H9 (cell line): ENCODE measurements around the gene RAPGEF3. TPM values are rescaled to one million over a fixed set of nuclear protein-coding genes. Genes with fewer than 3 reads are reported as not detected.

Source experiments
- DNase-seq: peaks from one replicate; pipeline ENCODE4 v3.0.0-alpha.2; 2017
- H2AFZ ChIP-seq: one replicate; pipeline ENCODE4 v1.6.1; 2013; ENCODE audit warnings: mild to moderate bottlenecking, low read length, control low read depth, moderate library complexity
- H2AK5ac ChIP-seq: 2 replicates; pipeline ENCODE4 v1.6.1; 2013; ENCODE audit warnings: low read length, control low read depth, mixed read lengths; ENCODE audit not compliant: insufficient read length
- H2BK120ac ChIP-seq: one replicate; pipeline ENCODE4 v1.6.1; 2013; ENCODE audit warnings: low read depth, mild to moderate bottlenecking, low read length, control low read depth, inconsistent platforms; ENCODE audit not compliant: poor library complexity, severe bottlenecking
- H2BK12ac ChIP-seq: 2 replicates; pipeline ENCODE4 v1.6.1; 2013; ENCODE audit warnings: low read length, control low read depth, mixed read lengths, low read depth; ENCODE audit not compliant: insufficient read length
- H2BK15ac ChIP-seq: 2 replicates; pipeline ENCODE4 v1.6.1; 2013; ENCODE audit warnings: low read depth, low read length, control low read depth
- H2BK20ac ChIP-seq: one replicate; pipeline ENCODE4 v1.6.1; 2013; ENCODE audit warnings: low read depth, mild to moderate bottlenecking, low read length, control low read depth, inconsistent platforms; ENCODE audit not compliant: poor library complexity, severe bottlenecking
- H2BK5ac ChIP-seq: 2 replicates; pipeline ENCODE4 v1.6.1; 2013; ENCODE audit warnings: low read length, control low read depth, mixed read lengths; ENCODE audit not compliant: insufficient read length
- H3K14ac ChIP-seq: 2 replicates; pipeline ENCODE4 v1.6.1; 2013; ENCODE audit warnings: low read length, control low read depth; ENCODE audit not compliant: insufficient read depth
- H3K18ac ChIP-seq: 2 replicates; pipeline ENCODE4 v1.6.1; 2013; ENCODE audit warnings: low read depth, mild to moderate bottlenecking, mixed read lengths, low read length, control low read depth; ENCODE audit not compliant: insufficient read length
- H3K23ac ChIP-seq: 2 replicates; pipeline ENCODE4 v1.6.1; 2013; ENCODE audit warnings: low read length, control low read depth, mixed read lengths, low read depth; ENCODE audit not compliant: insufficient read length
- H3K23me2 ChIP-seq: 2 replicates; pipeline ENCODE4 v1.6.1; 2013; ENCODE audit warnings: low read depth, mild to moderate bottlenecking, mixed read lengths, low read length, control low read depth; ENCODE audit not compliant: insufficient read length, poor library complexity, severe bottlenecking
- H3K27ac ChIP-seq: 2 replicates; pipeline ENCODE4 v1.5.1; 2013; ENCODE audit warnings: low read length, control low read depth, mixed read lengths, low read depth; ENCODE audit not compliant: insufficient read length
- H3K27me3 ChIP-seq: 2 replicates; pipeline ENCODE4 v1.6.1; 2013; ENCODE audit warnings: low read length, control low read depth, inconsistent platforms; ENCODE audit not compliant: insufficient read depth
- H3K4ac ChIP-seq: 2 replicates; pipeline ENCODE4 v1.6.1; 2013; ENCODE audit warnings: low read depth, mild to moderate bottlenecking, control low read depth, inconsistent platforms, low read length, moderate library complexity
- H3K4me1 ChIP-seq: 2 replicates; pipeline ENCODE4 v1.6.1; 2013; ENCODE audit warnings: low read length, control low read depth, inconsistent platforms; ENCODE audit not compliant: insufficient read depth
- H3K4me2 ChIP-seq: 2 replicates; pipeline ENCODE4 v1.6.1; 2013; ENCODE audit warnings: low read length, control low read depth, mixed read lengths; ENCODE audit not compliant: insufficient read length, insufficient read depth
- H3K56ac ChIP-seq: 2 replicates; pipeline ENCODE4 v1.6.1; 2013; ENCODE audit warnings: low read depth, mild to moderate bottlenecking, mixed read lengths, low read length, control low read depth; ENCODE audit not compliant: insufficient read length
- H3K79me1 ChIP-seq: 2 replicates; pipeline ENCODE4 v1.6.1; 2013; ENCODE audit warnings: low read depth, mild to moderate bottlenecking, moderate library complexity, low read length, control low read depth, inconsistent platforms; ENCODE audit not compliant: insufficient read depth, poor library complexity, severe bottlenecking
- H3K79me2 ChIP-seq: 2 replicates; pipeline ENCODE4 v1.6.1; 2013; ENCODE audit warnings: low read length, control low read depth, inconsistent platforms; ENCODE audit not compliant: insufficient read depth
- H3K9ac ChIP-seq: 2 replicates; pipeline ENCODE4 v1.6.1; 2013; ENCODE audit warnings: low read length, control low read depth, mixed read lengths; ENCODE audit not compliant: insufficient read length; ENCODE audit errors: extremely low read depth
- H3K9me3 ChIP-seq: one replicate; pipeline ENCODE4 v1.6.1; 2013; ENCODE audit warnings: low read depth, low read length, inconsistent platforms; ENCODE audit not compliant: control insufficient read depth
- H3T11ph ChIP-seq: one replicate; pipeline ENCODE4 v1.6.1; 2013; ENCODE audit warnings: mild to moderate bottlenecking, low read length, control low read depth, inconsistent platforms
- H4K20me1 ChIP-seq: one replicate; pipeline ENCODE4 v1.6.1; 2013; ENCODE audit not compliant: control insufficient read depth, insufficient read length, insufficient read depth
- H4K5ac ChIP-seq: 2 replicates; pipeline ENCODE4 v1.6.1; 2013; ENCODE audit warnings: low read depth, mild to moderate bottlenecking, mixed read lengths, low read length, control low read depth; ENCODE audit not compliant: insufficient read length
- H4K8ac ChIP-seq: replicated peaks from 2 replicates; pipeline ENCODE4 v1.6.1; 2013; ENCODE audit warnings: low read length, control low read depth, mixed read lengths, low read depth; ENCODE audit not compliant: insufficient read length
- H4K91ac ChIP-seq: 2 replicates; pipeline ENCODE4 v1.6.1; 2013; ENCODE audit warnings: low read depth, mild to moderate bottlenecking, moderate library complexity, mixed read lengths, low read length, control low read depth; ENCODE audit not compliant: insufficient read length
- H3K27ac Mint-ChIP-seq, 3 experiments: 2 replicates in 2 of 3; 3 replicates in 1 of 3; pipeline ENCODE4 v1.8.0; 2020 to 2021; ENCODE audit warnings: mixed read lengths in 3 of 3, mild to moderate bottlenecking in 1 of 3, moderate library complexity in 1 of 3
- H3K27me3 Mint-ChIP-seq: 2 replicates; pipeline ENCODE4 v1.8.0; 2021; ENCODE audit warnings: low read depth, mild to moderate bottlenecking, moderate library complexity, mixed read lengths
- H3K36me3 Mint-ChIP-seq, 3 experiments: 2 replicates in 2 of 3; 3 replicates in 1 of 3; pipeline ENCODE4 v1.8.0; 2020 to 2021; ENCODE audit warnings: low read depth in 3 of 3, mixed read lengths in 3 of 3; ENCODE audit not compliant: insufficient read depth in 1 of 3
- H3K4me1 Mint-ChIP-seq, 2 experiments: 2 replicates each; pipeline ENCODE4 v1.8.0; 2020; ENCODE audit warnings: mixed read lengths in 2 of 2
- H3K4me3 Mint-ChIP-seq, 2 experiments: 2 replicates in 1 of 2; 3 replicates in 1 of 2; pipeline ENCODE4 v1.8.0; 2020 to 2021; ENCODE audit warnings: mild to moderate bottlenecking in 2 of 2, mixed read lengths in 2 of 2, moderate library complexity in 1 of 2
- H3K9me3 Mint-ChIP-seq, 2 experiments: 2 replicates in 1 of 2; 3 replicates in 1 of 2; pipeline ENCODE4 v1.8.0; 2020; ENCODE audit warnings: mild to moderate bottlenecking in 2 of 2, mixed read lengths in 2 of 2, moderate library complexity in 1 of 2
- WGBS: extraction: QIAGEN DNeasy Blood & Tissue Kit; methylation state at CpG from one replicate; pipeline ENCODE4 v1.1.7; 2013; ENCODE audit warnings: missing lambda C conversion rate, low lambda C conversion rate, mixed read lengths; ENCODE audit not compliant: insufficient read length; ENCODE audit errors: extremely low coverage; 5-methylcytosine and 5-hydroxymethylcytosine counted together
- total RNA-seq: library from RNA; stranded (reverse); gene quantifications from 2 replicates; pipeline ENCODE4 v1.2.1, GENCODE V29; 2021
- TF ChIP-seq, protein P1 (sequence below): fragments of 200-600 bp; sonication (generic); conservative IDR thresholded peaks from 3 replicates; pipeline ENCODE4 v1.8.0; 2021; ENCODE audit warnings: antibody characterized with exemption, mild to moderate bottlenecking

Gene RAPGEF3
- total RNA-seq, 1 experiment from 2014 or later: 7.4 TPM

DNA sequence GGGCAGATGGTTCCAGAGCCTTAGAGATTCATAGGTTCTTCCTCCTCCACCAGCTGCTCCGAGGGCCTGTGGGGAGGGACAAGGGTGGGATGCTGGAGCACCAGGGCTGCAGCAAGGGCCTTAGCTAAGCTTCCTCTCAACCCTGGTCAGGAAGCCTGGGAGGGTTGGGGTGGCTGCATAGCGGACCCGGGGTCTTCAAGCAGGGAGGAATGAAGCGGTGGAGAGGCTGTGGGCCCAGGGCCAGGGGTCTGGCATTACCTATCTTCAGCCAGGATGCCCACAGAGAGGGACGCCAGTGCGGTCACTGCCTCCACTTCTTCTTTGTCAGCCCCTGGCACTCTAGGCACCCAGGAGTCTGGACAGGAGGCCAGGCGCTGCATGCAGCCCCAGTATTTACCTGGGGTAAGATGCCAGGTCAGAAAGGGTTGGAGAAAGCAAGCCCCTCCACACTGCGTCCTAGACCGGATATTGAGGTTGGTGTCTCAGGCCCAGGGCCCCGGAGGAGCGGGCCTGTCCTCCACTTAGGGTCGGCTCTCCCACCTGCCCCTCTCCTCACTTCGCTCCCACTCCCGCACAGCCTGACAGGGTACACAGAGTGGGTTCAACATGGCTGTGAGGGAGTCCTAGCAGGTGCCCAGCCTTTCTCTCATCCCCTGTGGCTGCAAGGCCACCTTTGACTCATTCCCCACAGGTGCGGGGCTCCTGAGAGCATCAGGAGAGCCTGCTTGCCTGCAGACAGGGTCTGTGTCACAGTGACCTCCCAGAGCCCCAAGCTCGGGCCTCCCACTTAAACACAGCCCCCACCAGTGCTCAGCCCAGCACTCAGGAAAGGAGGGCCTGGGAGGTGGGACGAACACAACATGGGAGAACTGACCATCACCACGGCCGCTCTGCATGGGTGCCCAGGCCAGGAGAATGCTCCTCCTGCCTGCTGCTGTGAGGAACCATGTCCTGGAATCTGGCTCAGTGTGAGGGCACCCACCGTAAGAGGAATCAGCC, 25.4 kb upstream of the RAPGEF3 start:
- DNase-seq: no peak
- Histone ChIP-seq H2BK5ac (no peak overlapping the region), H3K4ac (no peak overlapping the region), H3K18ac (no peak overlapping the region), H3K79me1 (no peaks in the 10 kb centered on the region), H2BK12ac (no peak overlapping the region), H2AK5ac (no peak overlapping the region), H2BK15ac (no peak overlapping the region), H4K20me1 (no peaks in the 10 kb centered on the region), H4K91ac (no peak overlapping the region), H3K27ac (no peak overlapping the region), H3K9ac (no peak overlapping the region), H3T11ph (no peak overlapping the region), H3K27me3 (no peaks in the 10 kb centered on the region), H3K23me2 (no peaks in the 10 kb centered on the region), H2AFZ (no peak overlapping the region), H2BK20ac (no peak overlapping the region), H3K9me3 (no peaks in the 10 kb centered on the region), H3K56ac (no peak overlapping the region), H2BK120ac (no peak overlapping the region), H4K5ac (no peak overlapping the region), H4K8ac (no peak overlapping the region), H3K4me2 (no peak overlapping the region), H3K14ac (no peak overlapping the region), H3K79me2 (no peaks in the 10 kb centered on the region), H3K23ac (no peak overlapping the region), H3K4me1 (no peaks in the 10 kb centered on the region)
- TF ChIP-seq, protein P1, sequence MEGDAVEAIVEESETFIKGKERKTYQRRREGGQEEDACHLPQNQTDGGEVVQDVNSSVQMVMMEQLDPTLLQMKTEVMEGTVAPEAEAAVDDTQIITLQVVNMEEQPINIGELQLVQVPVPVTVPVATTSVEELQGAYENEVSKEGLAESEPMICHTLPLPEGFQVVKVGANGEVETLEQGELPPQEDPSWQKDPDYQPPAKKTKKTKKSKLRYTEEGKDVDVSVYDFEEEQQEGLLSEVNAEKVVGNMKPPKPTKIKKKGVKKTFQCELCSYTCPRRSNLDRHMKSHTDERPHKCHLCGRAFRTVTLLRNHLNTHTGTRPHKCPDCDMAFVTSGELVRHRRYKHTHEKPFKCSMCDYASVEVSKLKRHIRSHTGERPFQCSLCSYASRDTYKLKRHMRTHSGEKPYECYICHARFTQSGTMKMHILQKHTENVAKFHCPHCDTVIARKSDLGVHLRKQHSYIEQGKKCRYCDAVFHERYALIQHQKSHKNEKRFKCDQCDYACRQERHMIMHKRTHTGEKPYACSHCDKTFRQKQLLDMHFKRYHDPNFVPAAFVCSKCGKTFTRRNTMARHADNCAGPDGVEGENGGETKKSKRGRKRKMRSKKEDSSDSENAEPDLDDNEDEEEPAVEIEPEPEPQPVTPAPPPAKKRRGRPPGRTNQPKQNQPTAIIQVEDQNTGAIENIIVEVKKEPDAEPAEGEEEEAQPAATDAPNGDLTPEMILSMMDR: no peak
- no peaks in the 10 kb centered on the region for H3K9me3 Mint-ChIP-seq
- H3K27me3 Mint-ChIP-seq: peaks cover 9% of the 10 kb centered on the region
- H3K4me1 Mint-ChIP-seq: peaks cover 1 to 7% of the 10 kb centered on the region in 2 experiments
- WGBS: no CpG with 5 or more reads among the region's 20 CpGs
- H3K27ac Mint-ChIP-seq: no peak overlapping the region
- peaks cover 30 to 62% (median 52%) of the 10 kb centered on the region in 3 experiments; a peak in 6 of 7 replicates for H3K36me3 Mint-ChIP-seq
- H3K4me3 Mint-ChIP-seq: no peak overlapping the region
